GM15510 (cell line): ENCODE data around the gene IDH3G.

Source experiments
- POLR2A ChIP-seq: IDR thresholded peaks from 3 replicates; pipeline ENCODE4 v1.6.1; 2011; ENCODE audit warnings: borderline replicate concordance; ENCODE audit not compliant: insufficient read length; ENCODE audit errors: extremely low read depth

Gene IDH3G

DNA sequence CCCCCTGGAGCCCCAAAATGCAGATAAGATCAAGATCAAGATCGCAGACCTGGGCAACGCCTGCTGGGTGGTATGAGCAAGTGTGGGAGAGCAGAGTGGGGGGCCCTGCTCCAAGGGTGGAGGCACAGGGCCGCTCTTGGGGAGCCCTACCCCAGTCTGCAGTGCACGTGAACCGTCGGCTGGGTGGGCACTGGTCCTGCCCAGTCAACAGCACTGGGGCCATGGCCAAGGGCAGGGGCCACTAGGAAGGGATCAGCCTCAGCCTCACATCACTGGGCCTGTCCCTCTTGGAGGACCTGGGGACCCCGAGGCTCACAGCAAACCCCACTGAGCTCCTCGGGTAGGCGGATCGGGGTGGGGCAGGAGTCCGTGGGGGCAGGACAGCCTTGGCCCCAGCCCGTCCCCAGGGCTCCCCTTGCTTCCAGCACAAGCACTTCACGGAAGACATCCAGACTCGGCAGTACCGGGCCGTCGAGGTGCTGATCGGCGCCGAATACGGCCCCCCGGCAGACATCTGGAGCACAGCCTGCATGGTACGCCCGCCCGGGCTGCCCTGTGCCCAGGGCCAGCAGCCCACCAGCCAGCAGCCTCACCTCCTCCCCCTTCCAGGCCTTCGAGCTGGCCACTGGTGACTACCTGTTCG, 9.7 kb downstream of the IDH3G start:
- no peak for TF ChIP-seq POLR2A

- no peak for TF ChIP-seq POLR2A
Observed at GRCh38 chrX:153783378-153784013, 10.7 kb downstream of the IDH3G start.

DNA sequence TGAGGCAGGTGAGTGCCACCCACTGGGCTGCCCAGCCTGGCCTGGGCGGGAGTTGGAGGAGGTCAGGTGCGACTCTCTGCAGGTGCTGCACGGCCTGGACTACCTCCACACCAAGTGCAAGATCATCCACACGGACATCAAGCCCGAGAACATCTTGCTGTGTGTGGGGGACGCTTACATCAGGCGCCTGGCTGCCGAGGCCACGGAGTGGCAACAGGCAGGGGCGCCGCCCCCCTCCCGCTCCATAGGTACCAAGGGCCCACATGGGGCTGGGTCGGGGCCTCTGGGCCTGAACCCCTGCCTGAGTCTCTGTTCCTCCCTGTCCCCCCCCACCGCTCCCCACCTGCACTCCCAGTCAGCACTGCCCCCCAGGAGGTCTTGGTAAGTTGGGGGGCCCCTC, 11.3 kb downstream of the IDH3G start:
- no peak for TF ChIP-seq POLR2A

- no peak for TF ChIP-seq POLR2A
Observed at GRCh38 chrX:153782313-153782712, 11.9 kb downstream of the IDH3G start.

- TF ChIP-seq POLR2A: no peak
Observed at GRCh38 chrX:153781428-153782047, 12.6 kb downstream of the IDH3G start.

DNA sequence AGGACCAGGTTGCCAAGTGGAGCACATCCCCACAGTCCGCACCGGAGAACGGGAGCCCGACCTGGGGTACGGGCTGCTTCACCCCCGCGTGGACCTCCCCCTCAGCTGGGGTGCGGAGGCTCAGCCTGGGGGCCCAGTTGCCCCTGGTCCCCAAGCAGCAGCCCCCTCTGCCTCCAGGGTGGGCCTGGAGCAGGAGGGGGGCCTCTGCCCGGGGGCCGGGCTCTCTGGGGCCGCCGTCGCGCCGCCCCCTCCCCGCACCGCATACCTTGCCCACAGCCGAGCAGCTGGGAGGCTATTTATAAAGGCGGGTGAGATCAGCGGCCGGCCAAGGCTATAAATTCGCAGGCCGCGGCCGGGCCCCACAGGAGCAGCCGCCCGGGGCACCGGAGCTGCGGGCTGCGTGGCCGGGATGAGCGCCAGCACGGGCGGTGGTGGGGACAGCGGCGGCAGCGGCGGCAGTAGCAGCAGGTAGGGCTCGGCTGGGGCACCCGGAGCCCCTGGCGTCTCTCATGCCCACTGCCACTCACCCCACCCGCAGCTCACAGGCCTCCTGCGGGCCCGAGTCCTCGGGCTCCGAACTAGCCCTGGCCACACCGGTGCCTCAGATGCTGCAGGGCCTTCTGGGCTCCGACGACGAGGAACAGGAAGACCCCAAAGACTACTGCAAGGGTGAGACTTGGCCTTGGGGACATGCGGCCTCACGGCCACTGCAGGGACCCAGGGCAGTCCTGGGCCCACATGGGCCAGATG, 13.3 kb downstream of the IDH3G start, which contains the start of gene SRPK3:
TSS of gene SRPK3 (plus strand) at position 364 of the 750 bp plus-strand sequence. CDS start at position 410, 46 bp downstream.
- TF ChIP-seq POLR2A: no peak

- no peak for TF ChIP-seq POLR2A
Observed at GRCh38 chrX:153779891-153780677, 14.1 kb downstream of the IDH3G start.

- TF ChIP-seq POLR2A: no peak
Observed at GRCh38 chrX:153778684-153779101, 15.5 kb downstream of the IDH3G start.

DNA sequence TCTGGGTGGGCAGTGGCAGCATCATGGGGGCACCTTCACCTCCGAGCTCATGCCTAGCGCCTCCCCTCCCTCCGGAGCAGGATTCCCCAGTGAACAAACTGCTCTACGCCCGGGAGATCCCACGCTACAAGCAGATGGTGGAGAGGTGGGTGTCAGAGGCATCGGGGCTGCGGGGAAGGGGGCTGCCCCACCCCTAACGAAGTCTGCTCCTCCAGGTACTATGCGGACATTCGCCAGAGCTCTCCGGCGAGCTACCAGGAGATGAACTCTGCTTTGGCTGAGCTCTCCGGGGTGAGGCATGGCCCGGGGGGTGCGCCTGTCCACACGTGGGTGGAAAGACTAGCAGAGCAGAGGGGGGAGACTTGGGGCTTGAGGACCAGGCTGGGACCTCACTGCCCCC, 16.0 kb downstream of the IDH3G start:
- TF ChIP-seq POLR2A: no peak

DNA sequence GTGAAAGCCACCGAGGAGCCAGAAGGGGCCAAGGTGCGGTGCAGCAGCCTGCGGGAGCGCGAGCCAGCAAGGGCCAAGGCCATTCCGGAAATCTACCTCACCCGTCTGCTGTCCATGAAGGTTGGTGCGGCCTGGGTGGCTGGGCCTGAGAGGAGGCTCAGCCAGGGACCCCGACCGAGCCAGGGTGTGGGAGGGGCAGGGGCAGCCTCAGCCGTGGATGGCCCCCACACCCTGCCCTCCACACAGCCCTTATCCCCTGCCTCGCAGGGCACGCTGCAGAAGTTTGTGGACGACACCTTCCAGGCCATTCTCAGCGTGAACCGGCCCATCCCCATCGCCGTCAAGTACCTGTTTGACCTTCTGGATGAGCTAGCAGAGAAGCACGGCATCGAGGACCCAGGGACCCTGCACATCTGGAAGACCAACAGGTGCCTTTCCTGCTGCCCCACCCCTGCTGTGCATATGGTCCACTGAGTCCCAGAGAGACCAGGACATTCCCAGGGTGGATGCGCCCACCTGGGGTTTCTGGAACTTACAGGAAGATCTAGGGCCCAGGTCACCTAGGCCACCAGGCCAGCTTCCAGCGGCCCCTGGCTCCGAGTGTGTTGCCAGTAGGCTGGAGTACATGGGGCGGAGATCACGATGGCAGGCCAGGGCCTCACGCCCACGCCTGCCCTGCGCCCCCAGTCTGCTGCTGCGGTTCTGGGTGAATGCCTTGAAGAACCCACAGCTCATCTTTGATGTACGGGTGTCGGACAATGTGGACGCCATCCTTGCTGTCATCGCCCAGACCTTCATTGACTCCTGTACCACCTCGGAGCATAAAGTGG, 16.7 kb downstream of the IDH3G start:
- no peak for TF ChIP-seq POLR2A

DNA sequence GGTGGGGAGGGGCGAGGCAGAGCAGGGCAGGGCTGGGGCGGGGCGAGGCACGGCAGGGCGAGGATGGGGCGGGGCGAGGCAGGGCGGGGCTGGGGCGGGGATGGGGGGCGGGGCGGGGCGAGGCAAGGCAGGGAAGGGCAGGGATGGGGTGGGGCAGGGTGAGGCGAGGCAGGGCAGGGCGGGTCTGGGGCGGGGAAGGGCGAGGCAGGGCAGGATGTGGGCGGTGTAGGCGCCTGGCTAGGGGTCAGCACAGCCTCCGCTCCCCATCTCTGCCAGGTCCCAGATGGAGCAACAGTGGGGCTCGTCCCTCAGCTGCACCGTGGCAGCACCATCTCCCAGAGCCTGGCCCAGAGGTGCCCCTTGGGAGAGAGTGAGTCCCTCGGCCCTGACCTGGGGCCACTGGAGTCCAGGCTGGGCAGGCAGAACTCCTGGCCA, 17.5 kb downstream of the IDH3G start:
- TF ChIP-seq POLR2A: no peak

DNA sequence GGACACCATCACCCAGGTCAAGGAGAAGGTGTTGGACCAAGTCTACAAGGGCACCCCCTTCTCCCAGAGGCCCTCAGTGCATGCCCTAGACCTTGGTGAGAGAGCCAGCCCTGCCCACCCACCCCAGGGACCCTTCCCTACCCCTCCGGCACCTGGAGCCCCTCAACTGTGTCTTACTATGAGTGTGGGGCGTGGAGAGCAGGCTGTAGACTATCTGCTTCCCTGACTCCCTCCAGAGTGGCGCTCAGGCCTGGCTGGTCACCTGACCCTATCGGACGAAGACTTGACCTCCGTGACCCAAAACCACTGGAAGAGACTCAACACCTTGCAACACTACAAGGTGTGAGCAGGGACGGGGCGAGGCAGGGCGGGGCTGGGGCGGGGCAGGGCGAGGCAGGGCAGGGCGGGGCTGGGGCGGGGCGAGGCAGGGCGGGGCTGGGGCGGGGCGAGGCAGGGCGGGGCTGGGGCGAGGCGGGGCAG, 18.0 kb downstream of the IDH3G start:
- no peak for TF ChIP-seq POLR2A
